Activated CD4-positive, alpha-beta T cell treated with anti-CD3 and anti-CD28 coated beads, Interleukin-2, Interleukin-4, amounts not matched to agents 100 ng/mL and 50 ng/mL, durations not matched to agents 16 hours and 8 hours (primary cell): ENCODE results near the gene C1QC.

Experiments used
- DNase-seq: peaks from one replicate; pipeline ENCODE4 v3.0.0-alpha.2; 2020; ENCODE audit warnings: low spot score

Gene C1QC

GRCh38 chr1:22643381-22643780 is at the start of gene C1QC:
TSS of gene C1QC (plus strand) at chr1:22643633. CDS start at chr1:22644024, 391 bp downstream.
- DNase-seq = no peak

DNA sequence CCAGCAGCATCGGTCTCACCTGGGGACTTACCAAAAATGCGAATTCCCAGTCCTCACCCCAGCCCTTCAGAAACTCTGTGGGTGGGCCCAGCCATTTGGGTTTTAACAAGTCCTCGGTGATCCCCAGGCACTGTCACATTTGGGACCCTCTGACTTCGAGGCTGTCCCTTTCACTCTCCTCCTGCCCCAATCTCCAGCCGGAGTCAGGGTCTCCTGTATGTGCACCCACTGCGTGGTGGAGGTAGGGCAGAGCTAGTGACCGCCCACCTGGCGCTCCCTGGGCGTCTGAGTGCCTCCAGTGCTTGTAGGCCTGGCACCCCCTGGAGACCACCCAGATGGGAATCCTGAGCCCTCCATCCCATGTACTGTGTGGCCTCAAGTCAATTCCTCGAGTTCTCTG is 49.0 kb upstream of the C1QC start:
- no peak for DNase-seq

DNA sequence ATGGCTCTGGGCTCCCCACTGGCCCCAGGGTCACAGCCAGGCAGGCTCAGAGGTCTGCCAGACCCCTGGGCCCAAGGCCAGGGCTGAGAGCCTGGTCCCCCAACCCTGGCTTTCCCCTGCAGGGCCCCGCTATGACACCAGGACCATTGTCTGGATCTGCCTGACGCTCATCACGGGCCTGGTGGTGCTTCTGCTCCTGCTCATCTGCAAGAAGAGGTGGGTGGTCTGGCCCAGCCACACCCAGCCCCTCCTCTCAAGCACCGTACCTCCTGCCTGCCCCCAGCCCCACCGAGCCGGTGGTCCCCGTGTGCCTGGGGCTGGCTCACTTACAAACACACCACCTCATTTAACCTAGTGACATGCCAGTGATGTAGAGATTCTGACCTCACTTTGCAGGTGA is 48.3 kb upstream of the C1QC start:
- DNase-seq = no peak

DNA sequence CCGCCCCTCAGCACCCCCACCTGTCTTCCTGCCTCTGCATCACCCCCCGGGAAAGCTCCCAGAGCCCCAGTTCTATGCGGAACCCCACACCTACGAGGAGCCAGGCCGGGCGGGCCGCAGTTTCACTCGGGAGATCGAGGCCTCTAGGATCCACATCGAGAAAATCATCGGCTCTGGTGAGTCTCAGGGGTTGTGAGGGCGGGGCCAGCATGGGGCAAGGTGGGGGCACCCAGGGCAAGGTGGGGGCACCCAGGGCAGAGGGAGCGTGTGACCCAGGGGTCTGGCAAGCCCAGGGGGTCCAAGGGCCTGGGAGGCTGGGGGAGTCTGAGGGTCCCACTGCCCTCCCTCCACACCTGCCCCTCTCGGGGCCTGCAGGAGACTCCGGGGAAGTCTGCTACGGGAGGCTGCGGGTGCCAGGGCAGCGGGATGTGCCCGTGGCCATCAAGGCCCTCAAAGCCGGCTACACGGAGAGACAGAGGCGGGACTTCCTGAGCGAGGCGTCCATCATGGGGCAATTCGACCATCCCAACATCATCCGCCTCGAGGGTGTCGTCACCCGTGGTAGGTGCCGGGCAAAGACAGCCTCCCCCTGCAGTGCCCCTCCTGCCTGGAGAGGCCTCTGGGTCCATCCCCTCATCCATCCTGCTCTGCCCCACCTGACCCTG is 46.0 kb upstream of the C1QC start:
- no peak for DNase-seq

DNA sequence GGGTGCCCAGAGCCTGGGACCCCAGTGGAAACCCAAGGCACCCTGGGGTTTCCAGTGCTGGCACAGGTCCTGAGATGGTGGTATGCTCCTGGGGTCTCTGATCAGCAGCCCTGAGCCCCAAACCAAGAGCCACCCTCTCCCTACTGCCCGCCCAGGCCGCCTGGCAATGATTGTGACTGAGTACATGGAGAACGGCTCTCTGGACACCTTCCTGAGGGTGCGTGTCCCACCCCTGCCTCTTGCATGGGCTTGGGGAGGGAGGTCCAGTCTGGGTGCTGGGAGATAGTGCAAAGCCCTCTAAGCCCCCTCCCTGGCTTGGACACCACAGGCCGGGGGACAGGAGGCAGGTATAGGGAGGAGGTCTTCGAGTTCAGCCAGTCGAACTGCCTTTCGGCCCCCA is 45.4 kb upstream of the C1QC start:
- DNase-seq = no peak

DNA sequence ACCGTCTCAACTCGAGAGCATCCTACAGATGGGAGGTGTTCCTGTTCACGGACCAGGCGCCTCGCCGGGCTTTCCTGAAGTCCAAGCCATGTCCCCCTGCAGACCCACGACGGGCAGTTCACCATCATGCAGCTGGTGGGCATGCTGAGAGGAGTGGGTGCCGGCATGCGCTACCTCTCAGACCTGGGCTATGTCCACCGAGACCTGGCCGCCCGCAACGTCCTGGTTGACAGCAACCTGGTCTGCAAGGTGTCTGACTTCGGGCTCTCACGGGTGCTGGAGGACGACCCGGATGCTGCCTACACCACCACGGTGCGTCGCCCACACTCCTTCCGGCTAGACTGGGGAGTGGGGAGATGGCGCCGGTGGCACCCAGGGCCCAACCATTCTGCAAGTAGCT is 44.7 kb upstream of the C1QC start:
- no peak for DNase-seq

- DNase-seq = no peak
These were observed 43.2 kb upstream of the C1QC start for GRCh38 chr1:22600071-22600816.

DNA sequence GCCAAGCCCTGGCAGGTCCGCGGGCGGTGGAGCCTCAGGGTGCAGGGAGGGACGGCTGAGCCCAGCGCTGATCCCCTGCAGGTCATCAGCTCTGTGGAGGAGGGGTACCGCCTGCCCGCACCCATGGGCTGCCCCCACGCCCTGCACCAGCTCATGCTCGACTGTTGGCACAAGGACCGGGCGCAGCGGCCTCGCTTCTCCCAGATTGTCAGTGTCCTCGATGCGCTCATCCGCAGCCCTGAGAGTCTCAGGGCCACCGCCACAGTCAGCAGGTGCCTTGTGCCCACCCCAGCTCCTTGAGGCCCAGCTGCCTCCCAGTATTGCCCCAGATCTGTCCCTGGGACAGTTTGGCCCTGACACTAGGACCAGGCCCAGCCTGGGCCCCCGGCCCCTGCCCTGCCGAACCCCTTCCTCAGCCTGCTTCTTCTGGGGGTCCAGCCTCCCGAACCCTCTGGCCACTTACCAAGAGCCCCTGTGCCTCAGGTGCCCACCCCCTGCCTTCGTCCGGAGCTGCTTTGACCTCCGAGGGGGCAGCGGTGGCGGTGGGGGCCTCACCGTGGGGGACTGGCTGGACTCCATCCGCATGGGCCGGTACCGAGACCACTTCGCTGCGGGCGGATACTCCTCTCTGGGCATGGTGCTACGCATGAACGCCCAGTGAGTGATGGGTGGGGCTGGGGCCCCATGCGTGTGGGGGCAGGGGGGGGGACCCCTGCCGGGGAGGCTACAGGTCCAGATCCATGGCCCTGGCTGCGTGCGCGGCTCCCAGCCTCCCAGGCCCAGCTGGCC is 42.4 kb upstream of the C1QC start:
- no peak for DNase-seq

GRCh38 chr1:22601610-22602009 is 41.8 kb upstream of the C1QC start:
- no peak for DNase-seq

- no peak for DNase-seq
These were observed 41.2 kb upstream of the C1QC start for GRCh38 chr1:22602060-22602740.

DNA sequence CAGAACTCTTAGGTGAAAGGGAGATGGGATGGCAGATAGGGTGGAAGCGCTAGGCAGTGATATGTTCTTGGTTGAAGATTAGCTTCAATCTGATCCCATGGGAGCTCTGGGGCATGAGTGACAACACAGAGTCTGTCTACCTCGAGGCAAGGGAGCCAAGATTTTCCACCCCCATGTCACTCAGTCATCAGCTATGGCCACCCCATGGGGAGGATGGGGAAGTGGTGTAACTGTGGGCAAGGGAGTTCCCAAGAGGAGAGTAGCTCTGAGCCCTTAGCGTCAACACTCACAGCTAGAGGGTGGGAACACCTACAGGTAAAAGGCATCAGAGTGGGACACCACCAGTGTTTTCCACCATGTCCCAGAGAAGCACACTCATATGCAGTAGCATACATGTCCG is 37.3 kb upstream of the C1QC start:
- DNase-seq = no peak

DNA sequence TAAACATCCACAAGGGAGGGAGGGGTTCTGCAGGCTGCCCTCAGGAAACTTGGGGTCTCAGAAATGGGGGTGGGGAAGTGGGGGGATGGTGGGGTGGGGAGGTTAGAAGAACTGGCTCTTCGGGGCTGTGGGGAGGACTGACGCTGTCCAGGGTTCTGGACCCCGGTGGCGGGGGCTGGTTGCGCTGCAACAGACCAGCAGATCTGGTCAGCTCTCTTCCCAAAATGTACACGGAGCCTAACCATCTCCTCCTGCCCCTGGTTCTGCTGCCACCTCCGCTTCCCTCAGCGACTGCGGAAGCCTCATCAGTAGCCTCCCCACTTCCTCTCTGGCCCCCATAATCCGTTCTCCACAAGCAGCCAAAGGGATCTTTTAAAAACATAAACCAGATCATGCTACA is 36.3 kb upstream of the C1QC start:
- no peak for DNase-seq

DNA sequence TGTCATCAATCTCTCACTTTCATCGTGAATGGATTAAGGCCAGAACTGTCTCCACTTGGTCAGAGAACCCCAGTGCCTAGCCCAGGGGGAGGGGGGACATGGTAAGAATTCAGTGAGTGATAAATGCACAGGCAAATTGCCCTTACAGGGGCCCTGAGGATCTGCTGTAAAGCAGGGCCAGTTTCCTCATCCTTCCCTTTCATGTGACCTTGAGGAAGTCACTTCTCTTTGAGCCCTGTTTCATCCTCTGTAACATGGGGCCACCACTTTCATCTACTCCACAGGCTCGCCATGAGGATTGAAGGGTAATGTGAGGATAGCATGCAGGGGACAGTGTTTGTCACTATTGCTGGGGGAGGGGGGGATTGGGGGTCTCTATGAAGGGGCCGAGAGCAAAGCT is 35.1 kb upstream of the C1QC start:
- no peak for DNase-seq

GRCh38 chr1:22609291-22609690 is 34.1 kb upstream of the C1QC start:
- DNase-seq = no peak

GRCh38 chr1:22611530-22611947 is 31.9 kb upstream of the C1QC start:
- DNase-seq = peak; percentile 17

GRCh38 chr1:22612671-22613571 is 30.5 kb upstream of the C1QC start:
- DNase-seq = no peak

- no peak for DNase-seq
These were observed 29.9 kb upstream of the C1QC start for GRCh38 chr1:22613572-22613918.

DNA sequence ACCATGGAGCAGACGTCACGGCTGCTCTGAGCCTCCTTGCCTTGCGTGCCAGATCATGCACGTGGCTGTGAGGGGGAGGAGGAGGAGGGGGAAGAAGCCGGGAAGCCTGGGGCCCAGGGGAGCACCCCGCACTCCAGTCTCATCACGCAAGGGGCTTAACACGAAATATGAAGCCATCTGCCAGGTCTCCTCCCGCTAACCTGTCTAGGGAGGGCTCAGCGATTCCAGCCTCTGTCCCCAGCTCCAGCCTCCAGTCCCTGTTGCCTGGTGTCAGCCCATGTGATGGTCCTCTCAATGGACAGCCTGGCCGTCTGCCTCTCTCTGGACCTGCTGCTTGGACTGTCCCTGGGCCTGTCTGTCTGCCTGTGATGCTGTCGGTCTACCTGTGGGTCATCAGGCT is 29.5 kb upstream of the C1QC start:
- no peak for DNase-seq

DNA sequence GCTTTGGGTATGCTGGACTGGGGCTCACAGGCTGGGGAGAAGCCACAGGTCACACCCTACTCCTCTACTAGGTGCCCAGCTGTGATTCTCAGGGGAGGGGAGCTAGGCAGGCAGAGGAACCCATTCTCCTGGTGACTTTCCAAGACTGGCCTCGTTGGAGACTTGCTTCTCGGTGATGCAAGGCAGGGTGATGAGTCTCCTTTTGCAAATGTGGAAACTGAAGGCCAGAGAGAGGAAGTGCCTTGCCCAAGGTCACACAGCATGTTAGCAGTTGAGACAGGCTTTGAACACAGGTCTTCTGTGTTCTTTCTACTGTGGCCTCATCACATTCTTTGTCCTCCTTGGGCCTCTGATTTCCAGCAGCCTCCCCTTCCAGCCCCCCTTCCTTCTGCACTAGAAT is 27.5 kb upstream of the C1QC start:
- no peak for DNase-seq

DNA sequence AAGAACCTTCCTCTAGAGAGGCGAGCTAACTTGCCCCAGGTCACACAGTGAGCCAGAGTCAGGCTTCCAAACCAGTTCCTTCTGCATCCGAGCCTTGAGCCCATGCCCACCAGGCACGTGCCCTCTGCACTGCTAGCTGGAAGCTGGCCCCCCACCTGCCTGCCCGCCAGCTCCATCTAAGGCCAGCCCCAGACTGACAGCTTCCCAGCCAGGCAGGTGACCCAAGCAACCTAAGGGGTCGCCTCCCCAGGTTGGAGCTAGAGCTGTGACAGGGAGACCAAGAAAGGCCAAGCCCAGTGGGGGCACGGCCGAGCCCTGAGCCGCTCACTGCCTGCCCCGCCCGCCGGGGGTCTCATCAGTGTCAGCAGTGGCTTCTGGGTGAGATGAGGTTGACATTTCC is 26.9 kb upstream of the C1QC start:
- no peak for DNase-seq

- no peak for DNase-seq
These were observed 25.4 kb upstream of the C1QC start for GRCh38 chr1:22618056-22618455.

DNA sequence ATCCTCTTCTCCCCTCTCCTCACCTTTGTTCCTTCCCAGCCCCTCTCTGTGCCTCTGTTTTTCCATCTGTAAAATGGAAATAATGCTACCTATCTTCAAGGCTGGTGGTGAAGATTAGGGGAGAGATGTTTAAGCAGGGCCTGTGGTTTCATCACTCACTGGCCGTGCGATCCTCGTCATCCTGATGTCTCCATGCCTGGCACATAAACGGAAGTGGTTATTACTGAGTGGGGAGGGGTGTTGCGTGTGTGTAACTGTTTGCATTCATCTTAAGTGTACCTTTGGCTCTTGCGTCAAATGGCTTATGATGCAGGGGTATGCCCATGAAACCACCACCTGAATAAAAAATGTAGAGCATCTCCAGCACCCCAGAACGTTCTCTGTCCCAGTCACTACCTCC is 24.2 kb upstream of the C1QC start:
- no peak for DNase-seq
